Fibroblast of the aortic adventitia (primary cell): ENCODE data around the gene FBXL17. TPM values are rescaled to one million over a fixed set of nuclear protein-coding genes. Genes with fewer than 3 reads are reported as not detected.

Experiments used
- DNase-seq: peaks from one replicate; pipeline ENCODE4 v3.0.0-alpha.2; 2010; ENCODE audit warnings: low read depth
- H3K4me3 ChIP-seq: 2 replicates; pipeline ENCODE4 v1.5.1; 2011; ENCODE audit warnings: low read depth, mild to moderate bottlenecking, control low read depth, low read length, moderate library complexity
- total RNA-seq: library from RNA; depleted of rRNA; stranded (reverse); fragments of >200 nt; gene quantifications from 2 replicates; pipeline ENCODE4 v1.2.3, GENCODE V29; 2012; ENCODE audit warnings: low replicate concordance
- TF ChIP-seq, protein P1 (sequence below): IDR thresholded peaks from 2 replicates; pipeline ENCODE4 v1.5.1; 2011; ENCODE audit warnings: mild to moderate bottlenecking, low read length, control low read depth, inconsistent platforms; ENCODE audit not compliant: insufficient read depth

The FBXL17 gene
- total RNA-seq, 1 donor, result 19.7 TPM

DNA sequence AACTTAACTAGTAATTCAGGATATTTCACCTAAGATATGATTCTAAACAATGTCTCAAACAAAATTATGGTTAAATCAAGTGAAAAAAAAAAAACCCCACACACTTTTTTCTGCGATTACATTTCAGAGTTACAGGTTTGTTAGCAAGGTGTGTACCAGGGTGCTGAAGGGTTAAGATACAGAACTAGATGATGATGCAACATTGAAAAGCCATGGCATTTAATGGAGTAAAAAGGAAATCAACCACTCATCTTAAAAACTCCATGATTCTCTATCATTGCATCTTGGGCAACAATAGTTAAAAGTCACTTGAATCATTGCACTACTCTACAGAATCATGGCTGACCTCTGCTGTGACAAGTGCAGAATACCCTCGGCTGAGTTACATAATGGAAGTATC is 440.9 kb downstream of the FBXL17 start:
- no peak overlapping the region for H3K4me3 ChIP-seq
- TF ChIP-seq, protein P1, sequence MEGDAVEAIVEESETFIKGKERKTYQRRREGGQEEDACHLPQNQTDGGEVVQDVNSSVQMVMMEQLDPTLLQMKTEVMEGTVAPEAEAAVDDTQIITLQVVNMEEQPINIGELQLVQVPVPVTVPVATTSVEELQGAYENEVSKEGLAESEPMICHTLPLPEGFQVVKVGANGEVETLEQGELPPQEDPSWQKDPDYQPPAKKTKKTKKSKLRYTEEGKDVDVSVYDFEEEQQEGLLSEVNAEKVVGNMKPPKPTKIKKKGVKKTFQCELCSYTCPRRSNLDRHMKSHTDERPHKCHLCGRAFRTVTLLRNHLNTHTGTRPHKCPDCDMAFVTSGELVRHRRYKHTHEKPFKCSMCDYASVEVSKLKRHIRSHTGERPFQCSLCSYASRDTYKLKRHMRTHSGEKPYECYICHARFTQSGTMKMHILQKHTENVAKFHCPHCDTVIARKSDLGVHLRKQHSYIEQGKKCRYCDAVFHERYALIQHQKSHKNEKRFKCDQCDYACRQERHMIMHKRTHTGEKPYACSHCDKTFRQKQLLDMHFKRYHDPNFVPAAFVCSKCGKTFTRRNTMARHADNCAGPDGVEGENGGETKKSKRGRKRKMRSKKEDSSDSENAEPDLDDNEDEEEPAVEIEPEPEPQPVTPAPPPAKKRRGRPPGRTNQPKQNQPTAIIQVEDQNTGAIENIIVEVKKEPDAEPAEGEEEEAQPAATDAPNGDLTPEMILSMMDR, result no peak
- DNase-seq, result no peak

GRCh38 chr5:107937651-107938355 is 444.1 kb downstream of the FBXL17 start:
- H3K4me3 ChIP-seq, result no peak overlapping the region
- DNase-seq, result no peak
- TF ChIP-seq, protein P1, result no peak

DNA sequence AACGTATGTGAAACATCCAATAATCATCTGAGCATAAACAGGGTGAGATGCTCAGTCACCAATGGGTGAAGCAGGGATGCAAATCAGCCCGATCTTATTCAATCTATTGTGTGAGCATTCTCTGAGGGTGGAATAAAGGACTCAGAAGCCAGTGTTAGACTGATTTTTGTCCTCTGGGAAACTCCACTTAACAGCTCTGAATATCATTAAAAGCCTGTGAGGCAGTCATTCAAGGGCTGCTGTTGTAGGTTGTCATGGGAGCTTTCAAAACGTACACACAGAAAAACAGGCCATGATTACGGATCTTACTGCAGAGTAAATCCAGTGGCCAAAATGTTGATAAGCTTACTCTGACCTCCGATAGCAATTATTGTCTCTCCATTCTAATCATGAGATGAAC is 444.7 kb downstream of the FBXL17 start:
- no peak for DNase-seq
- no peak overlapping the region for H3K4me3 ChIP-seq

GRCh38 chr5:107936515-107936914 is 445.4 kb downstream of the FBXL17 start:
- DNase-seq, result no peak
- H3K4me3 ChIP-seq, result no peak overlapping the region
- TF ChIP-seq, protein P1, result no peak

More for the DNA sequence above, 444.7 kb downstream of the FBXL17 start:
- TF ChIP-seq, protein P1, result no peak

GRCh38 chr5:107935645-107936044 is 446.3 kb downstream of the FBXL17 start:
- H3K4me3 ChIP-seq, result no peak overlapping the region
- TF ChIP-seq, protein P1, result no peak
- DNase-seq, result no peak

DNA sequence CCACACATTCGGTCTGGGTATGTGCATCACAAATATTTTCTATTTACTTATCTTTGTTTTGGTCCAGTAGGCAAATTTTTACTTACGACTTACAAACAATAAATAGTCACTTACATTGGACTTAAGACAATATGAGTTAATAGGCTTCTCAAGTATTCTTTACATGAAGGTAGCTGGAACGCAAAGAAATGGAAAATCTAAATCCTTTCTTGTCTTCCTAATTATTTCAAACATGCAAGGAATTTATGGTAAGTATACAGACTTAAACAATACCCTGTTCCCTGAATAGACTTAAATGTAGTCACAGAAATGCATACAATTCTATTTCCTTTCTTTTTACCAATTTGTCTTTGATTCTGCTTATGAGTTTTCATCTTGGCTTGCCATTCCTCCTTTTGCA is 448.6 kb downstream of the FBXL17 start:
- TF ChIP-seq, protein P1, result no peak
- no peak for DNase-seq
- H3K4me3 ChIP-seq, result no peak overlapping the region

DNA sequence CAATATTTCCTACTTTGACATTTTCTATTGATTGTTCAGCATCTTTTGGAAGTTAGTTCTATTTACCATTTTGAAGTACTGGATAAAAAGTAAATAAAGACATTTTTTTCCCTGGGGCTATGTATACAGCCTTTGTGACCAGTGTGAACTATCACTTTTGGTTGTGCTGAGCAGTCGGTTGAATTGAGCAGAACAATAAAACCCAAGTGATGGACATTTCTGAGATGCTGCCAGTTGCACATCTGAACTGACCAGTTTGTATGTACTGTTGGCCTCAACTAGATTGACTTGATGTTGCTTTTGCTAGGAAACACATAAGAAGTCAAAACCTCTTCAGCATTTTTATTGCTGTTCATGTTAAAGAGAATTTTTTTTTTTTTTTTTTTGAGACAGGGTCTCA is 451.0 kb downstream of the FBXL17 start:
- no peak overlapping the region for H3K4me3 ChIP-seq
- no peak for DNase-seq
- TF ChIP-seq, protein P1, result no peak
